ENCODE measurements around the gene EXOC1. TPM values are rescaled to one million over a fixed set of nuclear protein-coding genes. Genes with fewer than 3 reads are reported as not detected.

The EXOC1 gene
- total RNA-seq, 1 experiment from 2014 or later = 21.2 TPM

DNA sequence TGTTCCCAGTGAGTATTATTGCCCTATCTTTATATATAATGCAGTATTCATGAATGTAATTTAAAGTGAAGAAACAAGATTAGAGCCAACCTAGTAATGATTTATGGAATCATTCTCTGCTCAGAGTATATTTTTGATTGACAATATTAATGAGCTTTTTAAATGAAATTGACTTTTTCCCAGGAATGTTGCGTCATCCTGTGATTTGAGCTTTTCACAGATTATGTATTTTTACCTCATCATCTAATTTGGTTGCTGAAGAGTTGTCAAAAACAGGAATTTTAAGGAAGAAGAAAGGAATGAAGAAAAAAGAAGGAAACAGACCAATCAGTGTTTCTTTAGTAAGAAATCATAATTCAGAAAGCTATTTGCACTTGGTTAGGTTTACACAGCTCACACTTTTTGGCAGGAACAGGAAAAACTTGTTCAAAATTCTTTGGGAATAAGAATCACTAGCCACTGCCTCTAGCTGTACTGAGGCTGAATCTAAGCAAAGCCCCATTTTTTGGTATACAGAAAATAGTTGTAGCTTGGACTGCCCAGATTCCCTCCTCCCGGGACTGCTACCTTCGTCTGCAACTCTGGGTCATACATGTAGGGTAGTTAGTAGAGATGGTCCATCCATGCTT lies 27.3 kb downstream of the EXOC1 start:
- H3K23ac ChIP-seq (ENCODE audit: insufficient read length, low read depth, low read length) = no peak overlapping the region
- no peak overlapping the region for H4K5ac ChIP-seq (ENCODE audit: insufficient read length, low read depth, low read length)
- H2AFZ ChIP-seq (ENCODE audit: low read length) = no peak overlapping the region
- H3K4ac ChIP-seq (ENCODE audit: low read depth, low read length) = no peak overlapping the region
- no peak overlapping the region for H3K4me3 Mint-ChIP-seq
- H3K4me2 ChIP-seq (ENCODE audit: insufficient read depth, insufficient read length, low read length) = no peak overlapping the region
- peaks cover 5 to 6% of the 10 kb centered on the region in 2 experiments; a peak in 3 of 4 replicates for H3K4me1 Mint-ChIP-seq
- no peak overlapping the region for H3K14ac ChIP-seq (ENCODE audit: insufficient read depth, low read length)
- WGBS (ENCODE audit: extremely low coverage, insufficient read length, low lambda C conversion rate) = no CpG with 5 or more reads among the region's 3 CpGs
- no peak overlapping the region for H2BK120ac ChIP-seq (ENCODE audit: low read depth, low read length, poor library complexity, severe bottlenecking)
- TF ChIP-seq, protein P1, sequence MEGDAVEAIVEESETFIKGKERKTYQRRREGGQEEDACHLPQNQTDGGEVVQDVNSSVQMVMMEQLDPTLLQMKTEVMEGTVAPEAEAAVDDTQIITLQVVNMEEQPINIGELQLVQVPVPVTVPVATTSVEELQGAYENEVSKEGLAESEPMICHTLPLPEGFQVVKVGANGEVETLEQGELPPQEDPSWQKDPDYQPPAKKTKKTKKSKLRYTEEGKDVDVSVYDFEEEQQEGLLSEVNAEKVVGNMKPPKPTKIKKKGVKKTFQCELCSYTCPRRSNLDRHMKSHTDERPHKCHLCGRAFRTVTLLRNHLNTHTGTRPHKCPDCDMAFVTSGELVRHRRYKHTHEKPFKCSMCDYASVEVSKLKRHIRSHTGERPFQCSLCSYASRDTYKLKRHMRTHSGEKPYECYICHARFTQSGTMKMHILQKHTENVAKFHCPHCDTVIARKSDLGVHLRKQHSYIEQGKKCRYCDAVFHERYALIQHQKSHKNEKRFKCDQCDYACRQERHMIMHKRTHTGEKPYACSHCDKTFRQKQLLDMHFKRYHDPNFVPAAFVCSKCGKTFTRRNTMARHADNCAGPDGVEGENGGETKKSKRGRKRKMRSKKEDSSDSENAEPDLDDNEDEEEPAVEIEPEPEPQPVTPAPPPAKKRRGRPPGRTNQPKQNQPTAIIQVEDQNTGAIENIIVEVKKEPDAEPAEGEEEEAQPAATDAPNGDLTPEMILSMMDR (conservative IDR thresholded peaks at IDR 0.05) = no peak
- H4K91ac ChIP-seq (ENCODE audit: insufficient read length, low read depth, low read length) = no peak overlapping the region
- no peaks in the 10 kb centered on the region for H3K4me1 ChIP-seq (ENCODE audit: insufficient read depth, low read length)
- H2BK12ac ChIP-seq (ENCODE audit: insufficient read length, low read depth, low read length) = no peak overlapping the region
- no peak overlapping the region for H4K8ac ChIP-seq (replicated peaks; ENCODE audit: insufficient read length, low read depth, low read length)
- peaks cover 2% of the 10 kb centered on the region for H3K23me2 ChIP-seq (ENCODE audit: insufficient read length, low read depth, low read length, poor library complexity, severe bottlenecking)
- no peak for DNase-seq
- no peak overlapping the region for H3K9ac ChIP-seq (ENCODE audit: extremely low read depth, insufficient read length, low read length)
- no peak overlapping the region for H2AK5ac ChIP-seq (ENCODE audit: insufficient read length, low read length)
- no peak overlapping the region for H3K27ac ChIP-seq (ENCODE audit: insufficient read length, low read depth, low read length)
- no peaks in the 10 kb centered on the region; the same call in 1 of the 2 replicates for H3K27me3 Mint-ChIP-seq (ENCODE audit: low read depth)
- no peaks in the 10 kb centered on the region for H3K27me3 ChIP-seq (ENCODE audit: insufficient read depth, low read length)
- H3K79me2 ChIP-seq (ENCODE audit: insufficient read depth, low read length) = no peaks in the 10 kb centered on the region
- no peak overlapping the region for H3K27ac Mint-ChIP-seq
- H3K9me3 ChIP-seq (ENCODE audit: control insufficient read depth, low read depth, low read length) = no peaks in the 10 kb centered on the region
- H3K18ac ChIP-seq (ENCODE audit: insufficient read length, low read depth, low read length) = no peak overlapping the region
- H2BK20ac ChIP-seq (ENCODE audit: low read depth, low read length, poor library complexity, severe bottlenecking) = no peak overlapping the region
- no peaks in the 10 kb centered on the region for H3K79me1 ChIP-seq (ENCODE audit: insufficient read depth, low read depth, low read length, poor library complexity, severe bottlenecking)
- no peak overlapping the region for H2BK5ac ChIP-seq (ENCODE audit: insufficient read length, low read length)
- H3K36me3 Mint-ChIP-seq (ENCODE audit: insufficient read depth in 1 of 3, low read depth in 3 of 3) = peaks cover 20 to 31% (median 27%) of the 10 kb centered on the region in 3 experiments
- H3K56ac ChIP-seq (ENCODE audit: insufficient read length, low read depth, low read length) = no peak overlapping the region
- no peak overlapping the region for H3T11ph ChIP-seq (ENCODE audit: low read length)
- H3K9me3 Mint-ChIP-seq = peaks cover 0 to 2% of the 10 kb centered on the region in 2 experiments; a peak in 3 of 5 replicates
- H4K20me1 ChIP-seq (ENCODE audit: control insufficient read depth, insufficient read depth, insufficient read length) = no peaks in the 10 kb centered on the region
- H2BK15ac ChIP-seq (ENCODE audit: low read depth, low read length) = no peak overlapping the region
